ENCODE measurements around the gene ZNF526.

The ZNF526 gene

GRCh38 chr19:42177686-42178019, 42.5 kb upstream of the ZNF526 start:
- Histone ChIP-seq H2AFZ (ENCODE audit: low read length) (no peak overlapping the region), H3K4me2 (ENCODE audit: low read depth, low read length, poor library complexity, severe bottlenecking) (peak overlapping the region; percentile 66), H3K79me2 (ENCODE audit: insufficient read depth, low read length) (no peaks in the 10 kb centered on the region), H3K4me1 (ENCODE audit: insufficient read depth, low read length, poor library complexity, severe bottlenecking) (no peaks in the 10 kb centered on the region), H3K4me3 (ENCODE audit: low read length, poor library complexity, severe bottlenecking) (no peak overlapping the region), H3K9me3 (ENCODE audit: insufficient read depth, low read depth, low read length) (no peaks in the 10 kb centered on the region), H3K36me3 (ENCODE audit: insufficient read depth, low read length) (no peaks in the 10 kb centered on the region), H4K20me1 (ENCODE audit: insufficient read depth, low read length, poor library complexity, severe bottlenecking) (no peaks in the 10 kb centered on the region), H3K9ac (ENCODE audit: low read depth, low read length, poor library complexity, severe bottlenecking) (no peak overlapping the region), H3K27me3 (ENCODE audit: insufficient read depth, low read length, poor library complexity, severe bottlenecking) (peaks cover 24% of the 10 kb centered on the region), H3K9me2 (replicated peaks; ENCODE audit: low read depth, low read length) (no peaks in the 10 kb centered on the region), H3F3A (ENCODE audit: low read depth) (no peaks in the 10 kb centered on the region)
- TF ChIP-seq CTCF (conservative IDR thresholded peaks at IDR 0.05; ENCODE audit: low read length) (no peak), EZH2phosphoT487 (IDR thresholded peaks at IDR 0.05; ENCODE audit: borderline replicate concordance) (no peak)

- no peaks in the 10 kb centered on the region for H3F3A ChIP-seq (ENCODE audit: low read depth)
- H3K9ac ChIP-seq (ENCODE audit: low read depth, low read length, poor library complexity, severe bottlenecking): no peak overlapping the region
- H3K4me2 ChIP-seq (ENCODE audit: low read depth, low read length, poor library complexity, severe bottlenecking): no peak overlapping the region
- H3K9me3 ChIP-seq (ENCODE audit: insufficient read depth, low read depth, low read length): no peaks in the 10 kb centered on the region
- H3K27me3 ChIP-seq (ENCODE audit: insufficient read depth, low read length, poor library complexity, severe bottlenecking): peaks cover 24% of the 10 kb centered on the region
- H4K20me1 ChIP-seq (ENCODE audit: insufficient read depth, low read length, poor library complexity, severe bottlenecking): no peaks in the 10 kb centered on the region
- peak; percentile 74 for TF ChIP-seq CTCF (conservative IDR thresholded peaks at IDR 0.05; ENCODE audit: low read length)
- TF ChIP-seq EZH2phosphoT487 (IDR thresholded peaks at IDR 0.05; ENCODE audit: borderline replicate concordance): no peak
- H3K4me3 ChIP-seq (ENCODE audit: low read length, poor library complexity, severe bottlenecking): no peak overlapping the region
- no peaks in the 10 kb centered on the region for H3K79me2 ChIP-seq (ENCODE audit: insufficient read depth, low read length)
- no peaks in the 10 kb centered on the region for H3K9me2 ChIP-seq (replicated peaks; ENCODE audit: low read depth, low read length)
- H3K36me3 ChIP-seq (ENCODE audit: insufficient read depth, low read length): no peaks in the 10 kb centered on the region
- H2AFZ ChIP-seq (ENCODE audit: low read length): no peak overlapping the region
- H3K4me1 ChIP-seq (ENCODE audit: insufficient read depth, low read length, poor library complexity, severe bottlenecking): peaks cover 1% of the 10 kb centered on the region
Measured at GRCh38 chr19:42178791-42179674, 41.1 kb upstream of the ZNF526 start.

GRCh38 chr19:42184401-42184861, 35.7 kb upstream of the ZNF526 start:
- no peak overlapping the region for H3K4me3 ChIP-seq (ENCODE audit: low read length, poor library complexity, severe bottlenecking)
- H3K9ac ChIP-seq (ENCODE audit: low read depth, low read length, poor library complexity, severe bottlenecking): peak overlapping the region; percentile 44
- H3K4me2 ChIP-seq (ENCODE audit: low read depth, low read length, poor library complexity, severe bottlenecking): peak overlapping the region; percentile 61
- no peaks in the 10 kb centered on the region for H4K20me1 ChIP-seq (ENCODE audit: insufficient read depth, low read length, poor library complexity, severe bottlenecking)
- H3K9me2 ChIP-seq (replicated peaks; ENCODE audit: low read depth, low read length): no peaks in the 10 kb centered on the region
- H3K79me2 ChIP-seq (ENCODE audit: insufficient read depth, low read length): no peaks in the 10 kb centered on the region
- no peaks in the 10 kb centered on the region for H3K27me3 ChIP-seq (ENCODE audit: insufficient read depth, low read length, poor library complexity, severe bottlenecking)
- no peak overlapping the region for H2AFZ ChIP-seq (ENCODE audit: low read length)
- 0 out of 2 replicates have a peak, but pooled peaks cover 3% of the 10 kb centered on the region for H3F3A ChIP-seq (ENCODE audit: low read depth)
- no peaks in the 10 kb centered on the region for H3K9me3 ChIP-seq (ENCODE audit: insufficient read depth, low read depth, low read length)
- peaks cover 26% of the 10 kb centered on the region for H3K4me1 ChIP-seq (ENCODE audit: insufficient read depth, low read length, poor library complexity, severe bottlenecking)
- H3K36me3 ChIP-seq (ENCODE audit: insufficient read depth, low read length): no peaks in the 10 kb centered on the region
- no peak for TF ChIP-seq EZH2phosphoT487 (IDR thresholded peaks at IDR 0.05; ENCODE audit: borderline replicate concordance)
- TF ChIP-seq CTCF (conservative IDR thresholded peaks at IDR 0.05; ENCODE audit: low read length): peak; percentile 96

Data from Loucy (cell line).